HG02885 (cell line): ENCODE results near the gene MPDZ.

ENCODE experiments used
- ATAC-seq: cut with Tn5 transposase; IDR thresholded peaks from one replicate; pipeline ENCODE4 v1.9.1; 2021; ENCODE audit warnings: mild to moderate bottlenecking; ENCODE audit not compliant: unreplicated experiment, poor library complexity

MPDZ gene

GRCh38 chr9:13279284-13280141, at the start of gene MPDZ:
MPDZ (minus strand) TSS chr9:13279692; CDS start chr9:13250315, 29,377 bp downstream.
- no peak for ATAC-seq

GRCh38 chr9:13324988-13325387, 45.5 kb upstream of the MPDZ start:
- no peak for ATAC-seq

GRCh38 chr9:13322828-13323550, 43.5 kb upstream of the MPDZ start:
- no peak for ATAC-seq

GRCh38 chr9:13318027-13318426, 38.5 kb upstream of the MPDZ start:
- ATAC-seq = no peak

- ATAC-seq = no peak
These were observed 17.5 kb upstream of the MPDZ start for GRCh38 chr9:13296972-13297371.

GRCh38 chr9:13295556-13295955, 16.1 kb upstream of the MPDZ start:
- ATAC-seq = no peak

GRCh38 chr9:13292782-13293181, 13.3 kb upstream of the MPDZ start:
- no peak for ATAC-seq

GRCh38 chr9:13292158-13292557, 12.7 kb upstream of the MPDZ start:
- no peak for ATAC-seq

GRCh38 chr9:13291718-13292117, 12.2 kb upstream of the MPDZ start:
- no peak for ATAC-seq

- no peak for ATAC-seq
These were observed 4.5 kb upstream of the MPDZ start for GRCh38 chr9:13284011-13284410.

- no peak for ATAC-seq
These were observed 3.5 kb upstream of the MPDZ start for GRCh38 chr9:13282998-13283397.

- no peak for ATAC-seq
These were observed 2.0 kb upstream of the MPDZ start for GRCh38 chr9:13281356-13282016.

- ATAC-seq = no peak
These were observed 885 bp downstream of the MPDZ start for GRCh38 chr9:13278368-13279246.

- ATAC-seq = no peak
These were observed 1.5 kb downstream of the MPDZ start for GRCh38 chr9:13278023-13278367.

GRCh38 chr9:13274886-13275641, 4.4 kb downstream of the MPDZ start:
- ATAC-seq = no peak

- ATAC-seq = no peak
These were observed 8.8 kb downstream of the MPDZ start for GRCh38 chr9:13270734-13271133.

GRCh38 chr9:13269589-13270452, 9.7 kb downstream of the MPDZ start:
- ATAC-seq = no peak

- ATAC-seq = no peak
These were observed 11.0 kb downstream of the MPDZ start for GRCh38 chr9:13268469-13268868.

- ATAC-seq = no peak
These were observed 11.7 kb downstream of the MPDZ start for GRCh38 chr9:13267743-13268142.
